ENCODE measurements around the gene C12orf42.
A peak's percentile ranks its signal among the peaks of the same experiment; 100 is the strongest.
"Not testable (repeated sequence)": the region's sequence is repeated elsewhere in the genome, so short reads cannot be mapped to it uniquely, and the experiment has no call there.

Gene C12orf42

DNA sequence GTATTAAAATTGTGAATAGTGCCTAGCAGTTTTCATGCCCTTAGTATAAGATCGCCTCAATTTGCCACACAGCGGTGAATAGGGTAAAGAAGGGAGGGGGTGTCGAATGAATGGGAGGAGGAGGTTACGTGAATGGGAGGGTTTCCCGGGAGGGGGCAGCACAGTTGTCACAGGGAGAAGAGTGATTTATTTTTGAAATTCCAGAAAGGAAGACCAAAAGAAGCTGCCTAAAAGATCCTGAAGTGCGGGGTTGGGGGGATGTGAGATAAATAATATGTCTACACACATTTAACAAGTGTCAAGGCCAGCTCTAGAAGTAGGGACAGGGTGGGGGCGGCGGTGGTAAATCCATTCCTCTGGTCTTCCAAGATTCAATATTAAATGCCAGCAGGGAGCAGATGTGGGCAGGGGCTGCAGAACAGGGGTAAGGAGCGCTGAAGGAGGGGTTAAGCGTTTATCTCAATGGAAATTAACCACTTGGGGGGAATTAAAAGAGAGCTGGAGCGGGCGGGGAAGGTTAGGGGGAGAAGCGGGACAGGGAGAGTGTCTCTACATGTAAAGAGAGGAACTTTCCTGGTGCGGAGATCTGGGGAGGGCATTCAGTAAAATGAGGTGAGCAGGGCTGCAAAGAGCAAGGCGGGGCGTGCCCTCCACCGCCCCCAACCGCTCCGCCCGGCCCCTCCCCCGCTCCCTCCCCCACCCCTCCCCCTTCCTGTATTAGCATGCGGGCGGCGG lies 867 bp downstream of the C12orf42 start:
- peak; percentile 90 for DNase-seq

- no peak for DNase-seq
Measured at GRCh38 chr12:103494051-103494733, 1.6 kb downstream of the C12orf42 start.

GRCh38 chr12:103493199-103493598 lies 2.6 kb downstream of the C12orf42 start:
- no peak for DNase-seq

DNA sequence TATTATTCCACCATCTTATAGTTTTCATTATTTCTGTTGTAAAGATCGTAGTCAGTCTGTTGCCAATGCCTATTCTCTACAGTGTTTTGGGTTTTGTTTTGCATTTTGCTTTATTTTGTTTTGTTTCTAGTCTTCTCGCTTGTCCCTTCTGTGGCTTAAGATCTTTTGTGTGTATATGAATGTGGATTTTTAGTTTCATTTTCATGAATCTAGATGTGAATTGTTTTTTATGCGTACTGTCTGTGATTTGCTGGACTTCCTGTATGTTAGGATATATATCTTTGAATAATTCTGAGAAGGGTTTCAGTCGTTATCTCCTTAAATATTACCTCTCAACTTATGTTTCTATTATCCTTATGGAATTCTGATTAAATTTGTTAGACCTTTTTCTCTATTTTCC lies 13.4 kb downstream of the C12orf42 start:
- no peak for DNase-seq

- DNase-seq: no peak
Measured at GRCh38 chr12:103475073-103475472, 20.7 kb downstream of the C12orf42 start.

GRCh38 chr12:103470664-103471063 lies 25.1 kb downstream of the C12orf42 start:
- DNase-seq: no peak

DNA sequence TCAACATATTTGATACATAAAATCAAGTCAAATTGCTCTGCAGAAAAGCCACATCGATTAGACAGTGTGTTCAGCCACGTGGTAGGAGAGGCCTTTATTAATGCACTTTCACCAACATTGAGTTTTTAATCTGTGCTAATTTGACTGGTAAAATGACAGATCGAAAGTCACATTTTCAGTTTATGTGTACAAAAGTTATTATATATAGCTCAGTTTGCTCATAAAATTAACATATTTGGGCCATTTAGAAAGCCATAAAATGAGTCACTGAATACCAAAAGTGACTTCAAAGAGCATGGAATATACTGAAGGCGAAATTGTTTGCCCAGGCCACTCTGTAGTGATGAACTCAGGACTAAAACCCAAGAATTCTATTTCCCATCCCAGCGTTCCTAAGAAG lies 26.0 kb downstream of the C12orf42 start:
- DNase-seq: no peak

- no peak for DNase-seq
Measured at GRCh38 chr12:103468837-103469236, 26.9 kb downstream of the C12orf42 start.

GRCh38 chr12:103462675-103463074 lies 33.1 kb downstream of the C12orf42 start:
- DNase-seq: no peak

GRCh38 chr12:103457471-103457870 lies 38.3 kb downstream of the C12orf42 start:
- no peak for DNase-seq

DNA sequence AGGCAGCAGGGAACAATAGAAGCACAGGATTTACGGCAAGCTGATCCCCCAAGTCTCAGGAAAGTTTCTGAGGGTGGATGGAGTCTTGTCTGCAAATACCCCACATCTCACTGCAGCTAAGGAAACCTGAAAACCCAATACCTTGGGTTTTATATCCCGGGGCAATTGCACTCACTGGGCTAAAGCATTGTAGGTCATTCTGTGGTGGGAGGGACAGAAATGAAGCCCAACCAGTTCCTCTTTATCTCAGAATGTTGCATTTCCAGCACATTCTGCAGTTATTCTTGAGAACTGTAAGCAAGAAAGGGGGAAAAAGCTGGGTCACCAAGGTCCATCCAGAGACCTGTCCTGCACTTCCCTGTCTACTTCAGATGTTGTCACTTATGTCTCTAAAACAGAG lies 39.8 kb downstream of the C12orf42 start:
- DNase-seq: no peak

GRCh38 chr12:103455020-103455763 lies 40.6 kb downstream of the C12orf42 start:
- no peak for DNase-seq

- DNase-seq: no peak
Measured at GRCh38 chr12:103444983-103445382, 50.8 kb downstream of the C12orf42 start.

DNA sequence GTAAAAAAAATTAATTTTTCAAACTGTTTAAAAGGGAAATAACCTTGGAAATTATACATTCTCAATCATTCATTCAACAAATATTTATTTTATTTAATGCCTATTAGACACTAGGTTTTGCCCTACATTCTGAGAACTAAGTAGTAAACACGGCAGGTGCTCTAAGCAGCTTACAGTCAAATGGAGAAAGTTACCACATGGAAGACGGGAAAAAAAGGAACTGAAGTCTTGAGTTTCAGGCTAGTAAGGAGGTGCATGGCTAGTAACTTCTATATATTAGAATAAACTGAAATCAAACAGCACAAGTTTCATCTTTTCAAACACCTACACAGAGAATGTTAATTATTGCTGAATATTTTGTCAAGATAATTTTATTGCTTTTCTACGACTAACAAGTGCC lies 52.9 kb downstream of the C12orf42 start:
- no peak for DNase-seq

- no peak for DNase-seq
Measured at GRCh38 chr12:103442182-103442555, 53.6 kb downstream of the C12orf42 start.

- no peak for DNase-seq
Measured at GRCh38 chr12:103441437-103442181, 54.2 kb downstream of the C12orf42 start.

DNA sequence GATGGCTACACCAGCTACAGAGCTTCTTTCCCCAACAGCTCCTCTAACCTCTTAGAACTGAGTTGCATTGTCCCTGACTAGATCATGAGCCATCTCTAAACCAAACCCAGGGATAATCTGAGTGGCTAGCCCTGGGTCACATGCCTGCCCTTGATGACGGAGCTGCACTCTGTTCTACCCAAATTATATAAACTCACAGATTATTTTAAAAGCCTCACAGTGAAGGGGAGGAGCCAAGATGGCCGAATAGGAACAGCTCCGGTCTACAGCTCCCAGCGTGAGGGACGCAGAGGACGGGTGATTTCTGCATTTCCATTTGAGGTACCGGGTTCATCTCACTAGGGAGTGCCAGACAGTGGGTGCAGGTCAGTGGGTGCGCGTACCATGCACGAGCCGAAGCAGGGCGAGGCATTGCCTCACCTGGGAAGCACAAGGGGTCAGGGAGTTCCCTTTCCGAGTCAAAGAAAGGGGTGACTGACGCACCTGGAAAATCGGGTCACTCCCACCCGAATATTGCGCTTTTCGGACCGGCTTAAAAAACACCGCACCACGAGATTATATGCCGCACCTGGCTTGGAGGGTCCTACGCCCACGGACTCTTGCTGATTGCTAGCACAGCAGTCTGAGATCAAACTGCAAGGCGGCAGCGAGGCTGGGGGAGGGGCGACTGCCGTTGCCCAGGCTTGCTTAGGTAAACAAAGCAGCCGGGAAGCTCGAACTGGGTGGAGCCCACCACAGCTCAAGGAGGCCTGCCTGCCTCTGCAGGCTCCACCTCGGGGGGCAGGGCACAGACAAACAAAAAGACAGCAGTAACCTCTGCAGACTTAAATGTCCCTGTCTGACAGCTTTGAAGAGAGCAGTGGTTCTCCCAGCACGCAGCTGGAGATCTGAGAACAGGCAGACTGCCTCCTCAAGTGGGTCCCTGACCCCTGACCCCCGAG lies 61.3 kb downstream of the C12orf42 start:
- not testable (repeated sequence) for DNase-seq

DNA sequence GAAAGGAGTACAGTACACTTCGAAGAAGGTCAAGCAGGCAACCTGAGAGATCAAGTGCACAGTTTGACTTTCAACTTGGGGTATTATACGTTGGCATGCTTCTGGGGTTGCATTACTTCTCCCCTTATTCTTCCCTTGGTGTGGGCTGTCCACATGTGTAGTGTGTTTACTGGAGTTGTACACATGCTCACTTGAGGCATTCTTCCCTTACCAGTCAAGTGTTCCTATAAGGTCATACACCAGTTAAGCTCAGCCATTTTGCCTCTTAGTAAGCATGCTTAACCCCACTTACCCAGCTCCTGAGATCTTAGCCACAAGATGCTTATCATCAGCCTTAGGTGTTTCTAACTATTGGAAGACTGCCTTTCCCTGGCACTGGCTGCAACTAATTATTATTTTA lies 63.8 kb downstream of the C12orf42 start:
- DNase-seq: no peak

- DNase-seq: no peak
Measured at GRCh38 chr12:103431387-103431786, 64.4 kb downstream of the C12orf42 start.

DNA sequence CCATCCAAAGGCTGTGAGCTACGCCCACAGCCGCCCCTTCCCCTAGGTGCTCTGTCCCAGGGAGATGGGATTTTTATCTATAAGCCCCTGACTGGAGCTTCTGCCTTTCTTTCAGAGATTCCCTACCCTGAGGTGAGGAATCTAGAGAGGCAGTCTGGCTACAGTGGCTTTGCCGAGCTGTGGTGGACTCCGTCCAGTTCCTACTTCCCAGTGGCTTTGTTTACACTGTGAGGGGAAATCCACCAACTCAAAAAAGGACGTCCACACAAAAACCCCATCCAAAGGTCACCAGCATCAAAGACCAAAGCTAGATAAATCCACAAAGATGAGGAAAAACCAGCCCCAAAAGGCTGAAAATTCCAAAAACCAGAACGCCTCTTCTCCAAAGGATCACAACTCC lies 70.1 kb downstream of the C12orf42 start:
- not testable (repeated sequence) for DNase-seq

DNA sequence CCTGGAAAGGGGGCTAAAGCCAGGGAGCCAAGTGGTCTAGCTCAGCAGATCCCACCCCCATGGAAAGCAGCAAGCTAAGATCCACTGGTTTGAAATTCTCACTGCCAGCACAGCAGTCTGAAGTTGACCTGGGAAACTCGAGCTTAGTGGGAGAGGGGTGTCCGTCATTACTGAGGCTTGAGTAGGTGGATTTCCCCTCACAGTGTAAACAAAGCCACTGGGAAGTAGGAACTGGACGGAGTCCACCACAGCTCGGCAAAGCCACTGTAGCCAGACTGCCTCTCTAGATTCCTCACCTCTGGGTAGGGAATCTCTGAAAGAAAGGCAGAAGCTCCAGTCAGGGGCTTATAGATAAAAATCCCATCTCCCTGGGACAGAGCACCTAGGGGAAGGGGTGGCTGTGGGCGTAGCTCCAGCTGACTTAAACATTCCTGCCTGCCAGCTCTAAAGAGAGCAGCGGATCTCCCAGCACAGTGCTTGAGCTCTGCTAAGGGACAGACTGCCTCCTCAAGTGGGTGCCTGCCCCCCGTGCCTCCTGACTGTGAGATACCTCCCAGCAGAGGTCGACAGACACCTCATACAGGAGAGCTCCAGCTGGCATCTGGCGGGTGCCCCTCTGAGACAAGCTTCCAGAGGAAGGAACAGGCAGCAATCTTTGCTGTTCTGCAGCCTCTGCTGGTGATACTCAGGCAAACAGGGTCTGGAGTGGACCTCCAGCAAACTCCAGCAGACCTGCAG lies 70.8 kb downstream of the C12orf42 start:
- DNase-seq: not testable (repeated sequence)

All from NCI-H1105 treated with DMSO at 0.1 percent for 48 hours (cell line).